SK-N-SH (cell line): ENCODE data around the gene WBP2NL. TPM values are rescaled to one million over a fixed set of nuclear protein-coding genes. Genes with fewer than 3 reads are reported as not detected.

ENCODE experiments used
- CTCF ChIA-PET: fragments of 300-600, 350-600 bp; formaldehyde crosslinking; extraction: SDS; loops from one replicate; lab custom pipeline; 2021; lab: Yijun Ruan, JAX
- POLR2A ChIA-PET: fragments of 350-600 bp; sonication (Branson Sonifier 250); formaldehyde crosslinking; extraction: SDS; loops from one replicate; lab custom pipeline; 2020; ENCODE audit warnings: antibody characterized with exemption, inconsistent platforms; lab: Yijun Ruan, JAX
- DNase-seq: peaks from one replicate; pipeline ENCODE4 v3.0.0; 2012
- H2AFZ ChIP-seq: fragments of 200-600 bp; sonication (generic); 2 replicates; pipeline ENCODE4 v1.8.1; 2016; ENCODE audit warnings: antibody characterized with exemption, mild to moderate bottlenecking, low read depth
- H3F3A ChIP-seq: fragments of 200-600 bp; sonication (generic); replicated peaks from 2 replicates; pipeline ENCODE3; 2016; ENCODE audit warnings: antibody characterized with exemption, mild to moderate bottlenecking; ENCODE audit not compliant: insufficient read depth
- H3K27ac ChIP-seq, 2 experiments: fragments of 200-500 bp in 1 of 2; fragments of 200-600 bp in 1 of 2; sonication (Bioruptor generic) in 1 of 2; sonication (generic), shearing (Covaris generic) in 1 of 2; 2 replicates each; pipeline versions ENCODE4 v1.5.1 to v1.6.1; 2014 to 2016; ENCODE audit warnings: low read depth in 2 of 2, inconsistent platforms in 1 of 2, low read length in 1 of 2, mild to moderate bottlenecking in 1 of 2, mixed read lengths in 1 of 2
- H3K27me3 ChIP-seq: fragments of 200-600 bp; sonication (generic), shearing (Covaris generic); 2 replicates; pipeline ENCODE4 v1.6.1; 2016; ENCODE audit warnings: mixed run types; ENCODE audit not compliant: insufficient read depth
- H3K36me3 ChIP-seq, 2 experiments: fragments of 200-500 bp in 1 of 2; fragments of 200-600 bp in 1 of 2; sonication (Bioruptor generic) in 1 of 2; sonication (generic) in 1 of 2; replicated peaks in 1 of 2; 2 replicates each; pipeline versions ENCODE3 to v1.5.1; 2014 to 2016; ENCODE audit warnings: low read length in 1 of 2, mild to moderate bottlenecking in 1 of 2; ENCODE audit not compliant: insufficient read depth in 2 of 2, control insufficient read depth in 1 of 2
- H3K4me1 ChIP-seq, 2 experiments: fragments of 200-500 bp in 1 of 2; fragments of 200-600 bp in 1 of 2; sonication (Bioruptor generic) in 1 of 2; sonication (generic), shearing (Covaris generic) in 1 of 2; 2 replicates each; pipeline versions ENCODE4 v1.5.1 to v1.6.1; 2014 to 2016; ENCODE audit warnings: low read depth in 1 of 2, low read length in 1 of 2, mixed run types in 1 of 2; ENCODE audit not compliant: insufficient read depth in 2 of 2, control insufficient read depth in 1 of 2
- H3K4me2 ChIP-seq: fragments of 200-600 bp; sonication (generic), shearing (Covaris generic); 2 replicates; pipeline ENCODE4 v1.6.1; 2017; ENCODE audit warnings: mixed run types
- H3K4me3 ChIP-seq, 2 experiments: fragments of 200-500 bp in 1 of 2; fragments of 200-600 bp in 1 of 2; sonication (Bioruptor generic) in 1 of 2; sonication (generic), shearing (Covaris generic) in 1 of 2; 2 replicates each; pipeline versions ENCODE4 v1.5.1 to v1.8.1; 2014 to 2016; ENCODE audit warnings: low read depth in 2 of 2, inconsistent platforms in 1 of 2, low read length in 1 of 2, mild to moderate bottlenecking in 1 of 2, mixed read lengths in 1 of 2, moderate library complexity in 1 of 2
- H3K79me2 ChIP-seq: fragments of 200-600 bp; sonication (generic); 2 replicates; pipeline ENCODE4 v1.8.1; 2017; ENCODE audit warnings: mild to moderate bottlenecking; ENCODE audit not compliant: insufficient read depth
- H3K9ac ChIP-seq: fragments of 200-600 bp; sonication (generic); 2 replicates; pipeline ENCODE4 v1.6.1; 2017; ENCODE audit warnings: mixed run types
- H3K9me2 ChIP-seq: fragments of 200-600 bp; sonication (generic); 2 replicates; pipeline ENCODE4 v1.6.1; 2017; ENCODE audit warnings: mixed run types
- H3K9me3 ChIP-seq: fragments of 200-600 bp; sonication (generic); 2 replicates; pipeline ENCODE4 v1.6.1; 2017; ENCODE audit warnings: mixed run types, mild to moderate bottlenecking, moderate library complexity
- H4K20me1 ChIP-seq: fragments of 200-600 bp; sonication (generic); 2 replicates; pipeline ENCODE4 v1.6.1; 2017; ENCODE audit warnings: mild to moderate bottlenecking, mixed run types; ENCODE audit not compliant: insufficient read depth
- CHD2 ChIP-seq: fragments of 150-350 bp; IDR thresholded peaks from 2 replicates; pipeline ENCODE4 v1.6.1; 2018; ENCODE audit warnings: low read length; ENCODE audit not compliant: partially characterized antibody
- EP300 ChIP-seq, 2 experiments: IDR thresholded peaks; 2 replicates each; pipeline versions ENCODE4 v1.4.0 to v1.6.1; 2012; ENCODE audit warnings: borderline replicate concordance in 1 of 2, low read depth in 1 of 2, low read length in 1 of 2
- FOXM1 ChIP-seq: IDR thresholded peaks from 2 replicates; pipeline ENCODE4 v1.4.0; 2012; ENCODE audit warnings: low read depth, mild to moderate bottlenecking
- GABPA ChIP-seq: IDR thresholded peaks from 2 replicates; pipeline ENCODE4 v1.4.0; 2012; ENCODE audit warnings: low read depth, mild to moderate bottlenecking
- GATA2 ChIP-seq: sonication (generic); formaldehyde crosslinking; IDR thresholded peaks from 2 replicates; pipeline ENCODE4 v1.5.0; 2020; ENCODE audit warnings: mild to moderate bottlenecking, missing genetic modification reagents
- MEF2A ChIP-seq: IDR thresholded peaks from 2 replicates; pipeline ENCODE4 v1.4.0; 2012; ENCODE audit warnings: low read depth, borderline replicate concordance
- MXI1 ChIP-seq: IDR thresholded peaks from 2 replicates; pipeline ENCODE4 v1.6.1; 2012; ENCODE audit warnings: mild to moderate bottlenecking, low read depth, low read length, improper control_type of control experiment
- NFIC ChIP-seq: IDR thresholded peaks from 2 replicates; pipeline ENCODE4 v1.4.0; 2012; ENCODE audit warnings: borderline replicate concordance
- NRF1 ChIP-seq: IDR thresholded peaks from 2 replicates; pipeline ENCODE4 v1.6.1; 2012; ENCODE audit warnings: low read depth, mild to moderate bottlenecking, low read length
- PBX3 ChIP-seq: IDR thresholded peaks from 2 replicates; pipeline ENCODE4; 2012
- RCOR1 ChIP-seq: fragments of 150-350 bp; IDR thresholded peaks from 2 replicates; pipeline ENCODE4 v1.6.1; 2017; ENCODE audit warnings: antibody characterized with exemption, low read length
- RFX5 ChIP-seq: IDR thresholded peaks from 2 replicates; pipeline ENCODE4 v1.6.1; 2012; ENCODE audit warnings: mild to moderate bottlenecking, improper control_type of control experiment, low read length
- RXRA ChIP-seq: IDR thresholded peaks from 2 replicates; pipeline ENCODE4 v1.4.0; 2012; ENCODE audit warnings: low read depth, mild to moderate bottlenecking, borderline replicate concordance
- SMC3 ChIP-seq: IDR thresholded peaks from 2 replicates; pipeline ENCODE4 v1.6.1; 2012; ENCODE audit warnings: low read depth, low read length, improper control_type of control experiment
- TCF12 ChIP-seq: IDR thresholded peaks from 2 replicates; pipeline ENCODE4 v1.4.0; 2012
- TEAD4 ChIP-seq: IDR thresholded peaks from 2 replicates; pipeline ENCODE4 v1.4.0; 2012; ENCODE audit warnings: mild to moderate bottlenecking, borderline replicate concordance; ENCODE audit not compliant: insufficient read depth
- YY1 ChIP-seq: IDR thresholded peaks from 2 replicates; pipeline ENCODE4 v1.4.0; 2012; ENCODE audit warnings: low read depth, mild to moderate bottlenecking
- WGBS: methylation state at CpG from one replicate; pipeline ENCODE4 v1.1.6; 2017; ENCODE audit warnings: low lambda C conversion rate; 5-methylcytosine and 5-hydroxymethylcytosine counted together
- polyA plus RNA-seq, 3 experiments: library from polyadenylated mRNA; depleted of rRNA; stranded (reverse); fragments of >200 nt; gene quantifications; 2 replicates each; pipeline ENCODE4 v1.2.3, GENCODE V29; 2012
- TF ChIP-seq, protein P1 (sequence below): fragments of 150-350 bp; IDR thresholded peaks from 2 replicates; pipeline ENCODE4 v1.6.1; 2017; ENCODE audit warnings: antibody characterized with exemption, low read length, low read depth, borderline replicate concordance
- TF ChIP-seq, protein P2 (sequence below): IDR thresholded peaks from 2 replicates; pipeline ENCODE4 v1.6.1; 2012; ENCODE audit warnings: mild to moderate bottlenecking, low read depth, low read length, moderate library complexity

The WBP2NL gene
- polyA plus RNA-seq, 1 of the 3 experiments (the other 2 are of a cell fraction) = 0.07 TPM

DNA sequence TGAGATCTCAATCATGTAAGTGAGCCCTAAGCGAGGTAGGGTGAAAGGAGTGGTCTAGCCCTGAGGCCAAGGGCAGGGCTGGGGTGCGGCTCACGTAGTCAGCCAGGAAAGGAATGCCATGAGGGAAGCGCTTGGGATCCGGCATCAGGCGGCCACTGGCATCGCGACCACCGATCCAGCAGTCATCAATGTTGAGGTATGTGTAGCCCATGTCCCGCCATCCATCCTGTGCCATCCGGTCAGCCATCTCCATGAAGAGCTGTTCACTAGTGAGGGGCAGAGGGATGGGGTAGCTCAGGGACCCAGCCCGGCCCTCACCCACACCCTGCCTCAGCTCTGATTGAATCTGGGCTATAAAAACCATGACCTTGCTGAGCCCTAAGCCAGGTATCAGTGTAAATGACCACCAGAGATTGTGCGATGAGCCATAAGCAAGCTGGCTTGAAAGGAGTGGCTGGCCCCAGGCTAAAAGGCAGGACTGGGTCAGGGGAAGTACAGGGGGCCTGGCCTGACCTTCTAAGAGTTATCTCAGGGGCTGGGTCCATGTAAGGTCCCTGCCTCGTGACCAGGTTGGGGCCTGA, 69.2 kb downstream of the WBP2NL start:
- 67% methylated on average over 3 of the region's 14 CpGs for WGBS
- no peaks in the 10 kb centered on the region for H3K9me2 ChIP-seq
- TF ChIP-seq RFX5 = no peak
- TF ChIP-seq PBX3 = no peak
- no peak for TF ChIP-seq RCOR1
- TF ChIP-seq SMC3 = no peak
- no peak for TF ChIP-seq MXI1
- TF ChIP-seq RXRA = no peak
- no peak for TF ChIP-seq NRF1
- TF ChIP-seq YY1 = no peak
- no peak for TF ChIP-seq NFIC
- TF ChIP-seq TCF12 = no peak
- TF ChIP-seq EP300 (IDR thresholded peaks at IDR 0.05; ENCODE audit: borderline replicate concordance in 1 of 2, low read depth in 1 of 2, low read length in 1 of 2) = no peak
- no peak for TF ChIP-seq GATA2 (CRISPR knock-in tag)
- no peak for TF ChIP-seq TEAD4
- no peak for TF ChIP-seq CHD2
- TF ChIP-seq GABPA = no peak
- no peak for TF ChIP-seq FOXM1
- TF ChIP-seq, protein P1, sequence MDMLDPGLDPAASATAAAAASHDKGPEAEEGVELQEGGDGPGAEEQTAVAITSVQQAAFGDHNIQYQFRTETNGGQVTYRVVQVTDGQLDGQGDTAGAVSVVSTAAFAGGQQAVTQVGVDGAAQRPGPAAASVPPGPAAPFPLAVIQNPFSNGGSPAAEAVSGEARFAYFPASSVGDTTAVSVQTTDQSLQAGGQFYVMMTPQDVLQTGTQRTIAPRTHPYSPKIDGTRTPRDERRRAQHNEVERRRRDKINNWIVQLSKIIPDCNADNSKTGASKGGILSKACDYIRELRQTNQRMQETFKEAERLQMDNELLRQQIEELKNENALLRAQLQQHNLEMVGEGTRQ = no peak
- TF ChIP-seq, protein P2, sequence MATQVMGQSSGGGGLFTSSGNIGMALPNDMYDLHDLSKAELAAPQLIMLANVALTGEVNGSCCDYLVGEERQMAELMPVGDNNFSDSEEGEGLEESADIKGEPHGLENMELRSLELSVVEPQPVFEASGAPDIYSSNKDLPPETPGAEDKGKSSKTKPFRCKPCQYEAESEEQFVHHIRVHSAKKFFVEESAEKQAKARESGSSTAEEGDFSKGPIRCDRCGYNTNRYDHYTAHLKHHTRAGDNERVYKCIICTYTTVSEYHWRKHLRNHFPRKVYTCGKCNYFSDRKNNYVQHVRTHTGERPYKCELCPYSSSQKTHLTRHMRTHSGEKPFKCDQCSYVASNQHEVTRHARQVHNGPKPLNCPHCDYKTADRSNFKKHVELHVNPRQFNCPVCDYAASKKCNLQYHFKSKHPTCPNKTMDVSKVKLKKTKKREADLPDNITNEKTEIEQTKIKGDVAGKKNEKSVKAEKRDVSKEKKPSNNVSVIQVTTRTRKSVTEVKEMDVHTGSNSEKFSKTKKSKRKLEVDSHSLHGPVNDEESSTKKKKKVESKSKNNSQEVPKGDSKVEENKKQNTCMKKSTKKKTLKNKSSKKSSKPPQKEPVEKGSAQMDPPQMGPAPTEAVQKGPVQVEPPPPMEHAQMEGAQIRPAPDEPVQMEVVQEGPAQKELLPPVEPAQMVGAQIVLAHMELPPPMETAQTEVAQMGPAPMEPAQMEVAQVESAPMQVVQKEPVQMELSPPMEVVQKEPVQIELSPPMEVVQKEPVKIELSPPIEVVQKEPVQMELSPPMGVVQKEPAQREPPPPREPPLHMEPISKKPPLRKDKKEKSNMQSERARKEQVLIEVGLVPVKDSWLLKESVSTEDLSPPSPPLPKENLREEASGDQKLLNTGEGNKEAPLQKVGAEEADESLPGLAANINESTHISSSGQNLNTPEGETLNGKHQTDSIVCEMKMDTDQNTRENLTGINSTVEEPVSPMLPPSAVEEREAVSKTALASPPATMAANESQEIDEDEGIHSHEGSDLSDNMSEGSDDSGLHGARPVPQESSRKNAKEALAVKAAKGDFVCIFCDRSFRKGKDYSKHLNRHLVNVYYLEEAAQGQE = no peak
- no peak for TF ChIP-seq MEF2A
- no peak for DNase-seq
- ChIA-PET POLR2A (no interaction called here), CTCF (no interaction called here)
- H3F3A ChIP-seq = no peaks in the 10 kb centered on the region
- H3K4me1 ChIP-seq = peaks cover 8% of the 10 kb centered on the region in 2 experiments; a peak in 2 of 4 replicates
- H3K4me2 ChIP-seq = no peak overlapping the region
- H3K4me3 ChIP-seq = no peak overlapping the region
- H3K36me3 ChIP-seq = no peaks in the 10 kb centered on the region
- no peaks in the 10 kb centered on the region for H4K20me1 ChIP-seq
- H2AFZ ChIP-seq = no peak overlapping the region
- H3K27ac ChIP-seq = no peak overlapping the region
- H3K9me3 ChIP-seq = no peaks in the 10 kb centered on the region
- H3K27me3 ChIP-seq = no peaks in the 10 kb centered on the region
- no peaks in the 10 kb centered on the region for H3K79me2 ChIP-seq
- H3K9ac ChIP-seq = no peak overlapping the region
